COLO668 (cell line): Measurements from ENCODE around the gene PUSL1.
A peak's percentile ranks its signal among the peaks of the same experiment; 100 is the strongest.
"Not testable (repeated sequence)": the region's sequence is repeated elsewhere in the genome, so short reads cannot be mapped to it uniquely, and the experiment has no call there.

ENCODE experiments used
- DNase-seq: peaks from one replicate; lab custom pipeline; 2025; ENCODE audit not compliant: unreplicated experiment; lab: John Stamatoyannopoulos, UW

PUSL1 gene

GRCh38 chr1:1307261-1307922 is 1.0 kb upstream of the PUSL1 start:
- peak; percentile 82 for DNase-seq

- peak; percentile 81 for DNase-seq
These were observed 406 bp downstream of the PUSL1 start for GRCh38 chr1:1308756-1309250.

- peak; percentile 82 for DNase-seq
These were observed 1.1 kb downstream of the PUSL1 start for GRCh38 chr1:1309251-1310108.

GRCh38 chr1:1310109-1310385 is 1.6 kb downstream of the PUSL1 start:
- DNase-seq: no peak

GRCh38 chr1:1310476-1311053 is 2.2 kb downstream of the PUSL1 start:
- no peak for DNase-seq

GRCh38 chr1:1311107-1312104 is 3.0 kb downstream of the PUSL1 start:
- peak; percentile 37 for DNase-seq

GRCh38 chr1:1312450-1313314 is 4.3 kb downstream of the PUSL1 start:
- no peak for DNase-seq

- no peak for DNase-seq
These were observed 5.3 kb downstream of the PUSL1 start for GRCh38 chr1:1313500-1314236.

- DNase-seq: no peak
These were observed 5.8 kb downstream of the PUSL1 start for GRCh38 chr1:1314237-1314586.

GRCh38 chr1:1314678-1315335 is 6.4 kb downstream of the PUSL1 start:
- no peak for DNase-seq

GRCh38 chr1:1315435-1315954 is 7.1 kb downstream of the PUSL1 start:
- no peak for DNase-seq

GRCh38 chr1:1316199-1316598 is 7.8 kb downstream of the PUSL1 start:
- not testable (repeated sequence) for DNase-seq

- DNase-seq: no peak
These were observed 9.0 kb downstream of the PUSL1 start for GRCh38 chr1:1317420-1317819.

GRCh38 chr1:1318131-1318652 is 9.8 kb downstream of the PUSL1 start:
- peak; percentile 90 for DNase-seq

GRCh38 chr1:1318777-1319645 is 10.6 kb downstream of the PUSL1 start:
- DNase-seq: no peak

- no peak for DNase-seq
These were observed 11.2 kb downstream of the PUSL1 start for GRCh38 chr1:1319646-1319941.

- DNase-seq: no peak
These were observed 12.5 kb downstream of the PUSL1 start for GRCh38 chr1:1320666-1321448.
